ENCODE measurements around the gene HTR7.

DNA sequence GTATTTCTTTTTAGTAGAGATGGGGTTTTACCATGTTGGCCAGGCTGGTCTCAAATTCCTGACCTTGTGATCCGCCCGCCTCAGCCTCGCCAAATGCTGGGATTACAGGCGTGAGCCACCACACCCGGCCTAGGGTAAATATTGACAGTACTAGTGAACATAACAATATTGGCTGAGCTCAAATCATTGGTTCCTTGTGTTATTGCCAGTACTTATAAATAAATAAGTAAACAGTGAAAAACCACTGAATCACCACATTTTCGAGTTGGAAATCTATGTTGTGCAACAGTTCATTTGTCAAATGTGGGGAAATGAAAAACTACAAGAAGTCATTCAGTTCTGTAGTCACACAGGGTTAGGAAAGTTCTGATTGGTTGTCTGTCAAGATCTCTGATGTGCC is 29.7 kb upstream of the HTR7 start:
- TF ChIP-seq, protein P1, sequence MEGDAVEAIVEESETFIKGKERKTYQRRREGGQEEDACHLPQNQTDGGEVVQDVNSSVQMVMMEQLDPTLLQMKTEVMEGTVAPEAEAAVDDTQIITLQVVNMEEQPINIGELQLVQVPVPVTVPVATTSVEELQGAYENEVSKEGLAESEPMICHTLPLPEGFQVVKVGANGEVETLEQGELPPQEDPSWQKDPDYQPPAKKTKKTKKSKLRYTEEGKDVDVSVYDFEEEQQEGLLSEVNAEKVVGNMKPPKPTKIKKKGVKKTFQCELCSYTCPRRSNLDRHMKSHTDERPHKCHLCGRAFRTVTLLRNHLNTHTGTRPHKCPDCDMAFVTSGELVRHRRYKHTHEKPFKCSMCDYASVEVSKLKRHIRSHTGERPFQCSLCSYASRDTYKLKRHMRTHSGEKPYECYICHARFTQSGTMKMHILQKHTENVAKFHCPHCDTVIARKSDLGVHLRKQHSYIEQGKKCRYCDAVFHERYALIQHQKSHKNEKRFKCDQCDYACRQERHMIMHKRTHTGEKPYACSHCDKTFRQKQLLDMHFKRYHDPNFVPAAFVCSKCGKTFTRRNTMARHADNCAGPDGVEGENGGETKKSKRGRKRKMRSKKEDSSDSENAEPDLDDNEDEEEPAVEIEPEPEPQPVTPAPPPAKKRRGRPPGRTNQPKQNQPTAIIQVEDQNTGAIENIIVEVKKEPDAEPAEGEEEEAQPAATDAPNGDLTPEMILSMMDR (IDR thresholded peaks at IDR 0.05), result no peak
- TF ChIP-seq POLR2A (IDR thresholded peaks at IDR 0.05), result no peak
